C4-2B (cell line): ENCODE measurements around the gene SOCS3.

Experiments used
- CTCF ChIP-seq: fragments of 450-650 bp; conservative IDR thresholded peaks from 2 replicates; pipeline ENCODE4 v1.5.1; 2017; ENCODE audit warnings: mild to moderate bottlenecking
- ZFX ChIP-seq: fragments of 450-650 bp; IDR thresholded peaks from 2 replicates; pipeline ENCODE4 v1.6.1; 2017

GRCh38 chr17:78396441-78397337 is 36.8 kb upstream of the SOCS3 start:
- TF ChIP-seq CTCF (no peak), ZFX (no peak)
